SHP77 treated with DMSO at 0.1 percent for 48 hours (cell line): ENCODE data around the gene PFKP.

ENCODE experiments used
- DNase-seq: peaks from one replicate; lab custom pipeline; 2025; lab: John Stamatoyannopoulos, UW

The PFKP gene

GRCh38 chr10:3116508-3117100 is 49.3 kb downstream of the PFKP start:
- DNase-seq, result no peak

- no peak for DNase-seq
Observed at GRCh38 chr10:3117486-3117885, 50.1 kb downstream of the PFKP start.

- no peak for DNase-seq
Observed at GRCh38 chr10:3118641-3119091, 51.3 kb downstream of the PFKP start.

DNA sequence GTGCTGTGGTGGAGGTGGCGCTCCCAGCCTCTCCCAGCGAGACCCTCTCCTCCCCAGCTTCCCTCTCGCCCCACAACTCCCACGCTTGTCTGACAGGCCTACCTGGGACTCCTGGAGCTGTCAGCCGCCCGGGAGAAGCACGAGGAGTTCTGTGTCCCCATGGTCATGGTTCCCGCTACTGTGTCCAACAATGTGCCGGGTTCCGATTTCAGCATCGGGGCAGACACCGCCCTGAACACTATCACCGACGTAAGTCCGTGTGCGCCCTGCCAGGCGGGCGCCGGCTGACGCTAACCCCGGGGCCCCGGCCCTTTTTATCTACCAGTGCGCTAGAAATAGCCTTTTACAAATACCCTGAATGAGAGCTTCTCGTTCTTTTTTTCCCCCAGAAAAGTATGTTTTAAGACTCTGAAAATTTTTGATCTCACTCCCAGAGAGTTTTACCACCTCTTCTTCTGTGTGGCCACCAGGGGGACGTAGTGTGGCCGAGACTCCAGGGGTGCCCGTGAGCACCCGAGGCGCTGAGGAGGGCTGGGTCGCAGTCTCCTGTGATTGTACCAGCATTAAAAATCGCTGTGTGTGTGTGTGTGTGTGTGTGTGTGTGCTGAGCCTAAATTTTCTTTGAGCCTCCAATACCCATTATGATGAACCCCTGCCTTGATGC is 52.6 kb downstream of the PFKP start:
- no peak for DNase-seq

DNA sequence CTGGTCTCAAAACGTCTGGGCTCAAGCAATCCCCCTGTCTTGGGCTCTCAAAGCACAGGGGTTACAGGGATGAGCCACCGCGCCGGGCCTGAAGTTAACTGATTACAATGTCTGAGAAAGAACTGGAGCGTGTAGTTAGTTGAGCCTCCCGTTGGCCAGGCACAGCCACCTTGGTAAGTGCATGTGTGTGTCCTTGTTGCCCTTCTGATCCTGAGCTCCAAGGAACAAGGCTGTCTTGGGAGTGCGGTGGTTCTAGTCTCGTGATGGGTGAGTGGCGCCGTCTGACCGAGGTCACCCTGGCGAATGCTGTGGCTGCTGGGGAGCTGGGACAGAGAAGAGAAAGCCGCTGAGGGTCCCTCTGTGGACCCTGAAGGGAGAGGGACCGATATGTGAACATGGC is 54.7 kb downstream of the PFKP start:
- DNase-seq, result no peak

DNA sequence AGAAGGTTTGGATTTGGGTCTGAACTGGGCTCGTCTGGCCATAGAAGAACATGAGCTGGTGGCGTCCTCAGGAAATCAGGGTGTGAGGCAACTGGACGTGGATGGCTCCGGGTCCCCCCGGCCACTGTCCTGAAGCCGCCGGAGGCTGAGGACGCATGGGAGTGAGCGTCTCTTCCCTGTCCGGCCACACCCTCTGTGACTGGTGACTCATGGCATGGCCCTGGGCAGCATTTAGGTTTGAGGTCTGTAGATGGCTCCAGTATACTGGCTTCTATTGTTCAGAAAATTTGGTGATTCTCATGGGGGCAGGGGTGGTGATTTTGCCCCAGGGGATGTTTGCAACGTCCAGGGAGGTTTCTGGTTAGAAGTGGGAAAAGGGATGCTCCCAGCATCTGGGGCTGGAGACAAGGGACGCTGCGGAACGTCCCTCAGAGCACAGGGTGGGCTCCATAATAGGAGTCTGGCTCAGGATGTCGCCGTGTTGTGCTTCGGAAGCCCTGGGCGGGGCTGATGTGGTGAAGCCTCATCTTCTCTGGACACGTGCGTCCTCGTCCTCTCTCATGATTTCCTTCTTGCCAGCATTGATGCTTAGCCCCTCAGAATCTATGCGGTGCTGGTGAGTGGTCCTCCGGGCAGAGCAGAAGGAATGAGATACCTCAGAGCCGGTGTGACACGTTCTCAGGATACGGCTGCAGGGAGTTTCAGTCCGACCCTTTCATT is 55.3 kb downstream of the PFKP start:
- no peak for DNase-seq

- DNase-seq, result no peak
Observed at GRCh38 chr10:3123571-3124411, 56.4 kb downstream of the PFKP start.

GRCh38 chr10:3124412-3125175 is 57.2 kb downstream of the PFKP start:
- DNase-seq, result no peak

DNA sequence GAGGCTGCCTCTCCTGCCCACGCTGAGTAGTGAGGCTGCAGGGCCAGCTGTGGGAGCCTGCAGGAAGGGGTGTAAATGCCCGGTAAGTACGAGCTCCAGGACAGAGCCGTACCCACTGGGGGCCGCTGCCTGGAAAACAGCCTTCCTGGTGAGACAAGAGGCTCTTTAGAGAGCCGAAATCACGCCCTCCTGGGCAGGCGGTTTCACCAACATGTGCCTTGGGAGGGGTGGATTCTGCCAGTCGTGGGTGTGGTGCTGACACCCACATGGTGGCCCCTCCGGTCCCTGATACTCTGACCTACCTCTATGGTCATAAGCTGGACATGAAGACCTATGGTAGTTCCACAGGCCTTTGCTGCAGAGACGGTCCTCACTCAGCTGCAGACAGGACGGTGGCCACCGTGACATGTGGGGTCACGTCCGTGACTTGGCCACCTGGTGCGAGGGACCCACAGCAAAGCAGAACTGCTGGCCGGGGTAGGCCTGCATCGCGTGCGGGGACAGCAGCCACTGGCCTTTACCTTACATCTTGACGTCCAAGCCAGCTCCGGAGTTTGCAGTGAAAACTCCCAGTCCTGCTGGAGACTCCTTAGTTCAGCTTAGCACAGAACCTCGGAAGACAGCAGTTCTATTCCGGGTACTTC is 58.3 kb downstream of the PFKP start:
- no peak for DNase-seq

DNA sequence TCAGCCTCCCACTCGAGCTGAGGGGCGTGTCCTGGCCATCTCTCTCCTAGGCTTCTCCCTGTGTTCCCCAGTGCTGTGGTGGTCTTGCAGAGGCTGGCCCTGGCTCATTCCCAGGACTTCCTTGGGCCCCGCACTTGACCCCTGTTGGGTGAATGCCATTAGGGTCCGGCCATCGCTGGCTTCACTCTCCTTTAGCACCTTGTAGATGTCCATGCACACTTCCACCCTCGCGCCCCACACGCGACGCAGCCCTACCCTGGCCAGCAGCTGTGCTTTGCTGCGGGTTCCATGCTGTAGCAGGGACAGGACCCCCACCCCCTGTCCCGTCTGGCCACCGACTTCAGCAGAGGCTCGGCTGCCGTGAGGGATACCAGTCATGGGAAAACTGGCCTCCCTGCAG is 58.9 kb downstream of the PFKP start:
- DNase-seq, result no peak

DNA sequence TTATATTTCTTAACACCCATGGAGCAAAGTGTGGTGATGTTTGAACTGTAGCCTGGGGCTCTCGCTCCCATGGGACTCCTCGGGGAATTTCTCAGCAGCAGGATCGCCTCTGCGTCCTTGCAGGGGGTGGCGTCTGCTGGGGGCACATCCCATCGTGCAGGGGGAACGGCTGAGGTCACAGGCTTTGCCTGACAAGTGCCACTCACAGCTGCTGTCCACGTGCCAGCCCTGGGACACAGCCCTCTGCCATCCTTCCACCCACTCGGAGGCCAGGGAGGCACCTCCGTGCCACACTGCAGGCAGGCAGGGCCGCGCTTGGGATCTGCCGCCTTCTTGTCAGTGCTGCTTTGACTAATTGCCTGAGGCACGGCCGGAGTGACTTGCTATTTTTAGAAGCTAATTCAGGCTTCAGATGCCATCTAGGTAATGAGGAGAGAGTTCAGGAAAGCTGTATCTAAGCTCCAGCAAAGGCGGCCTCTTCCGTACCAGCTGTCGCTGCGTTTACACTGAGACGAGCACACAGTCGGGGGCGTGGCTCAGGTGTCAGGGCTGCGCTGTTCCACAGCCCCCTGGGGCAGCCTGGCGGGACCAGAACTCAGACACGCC is 59.5 kb downstream of the PFKP start:
- peak; percentile 79 for DNase-seq

DNA sequence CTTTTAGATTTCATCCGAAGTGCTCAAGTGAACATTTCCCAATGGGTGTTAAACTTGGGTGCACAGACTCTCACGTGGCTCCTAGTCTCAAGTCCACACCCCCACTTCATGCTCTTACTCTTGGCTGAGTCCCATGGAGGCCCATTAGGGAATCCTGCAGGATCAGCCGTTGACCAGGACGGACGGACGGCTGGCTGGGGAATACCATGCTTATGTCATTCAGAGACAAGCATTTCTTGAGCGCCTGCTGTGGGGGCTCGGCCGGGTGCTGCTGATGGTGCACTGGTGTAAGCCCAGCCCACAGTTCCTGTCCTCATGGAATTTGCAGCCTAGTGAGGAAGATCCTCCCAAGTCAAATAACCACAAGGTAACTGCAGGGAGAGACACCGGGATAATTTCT is 60.6 kb downstream of the PFKP start:
- DNase-seq, result no peak

- DNase-seq, result no peak
Observed at GRCh38 chr10:3128379-3129130, 61.2 kb downstream of the PFKP start.

GRCh38 chr10:3129581-3130340 is 62.4 kb downstream of the PFKP start:
- no peak for DNase-seq

GRCh38 chr10:3131098-3131497 is 63.8 kb downstream of the PFKP start:
- DNase-seq, result no peak

DNA sequence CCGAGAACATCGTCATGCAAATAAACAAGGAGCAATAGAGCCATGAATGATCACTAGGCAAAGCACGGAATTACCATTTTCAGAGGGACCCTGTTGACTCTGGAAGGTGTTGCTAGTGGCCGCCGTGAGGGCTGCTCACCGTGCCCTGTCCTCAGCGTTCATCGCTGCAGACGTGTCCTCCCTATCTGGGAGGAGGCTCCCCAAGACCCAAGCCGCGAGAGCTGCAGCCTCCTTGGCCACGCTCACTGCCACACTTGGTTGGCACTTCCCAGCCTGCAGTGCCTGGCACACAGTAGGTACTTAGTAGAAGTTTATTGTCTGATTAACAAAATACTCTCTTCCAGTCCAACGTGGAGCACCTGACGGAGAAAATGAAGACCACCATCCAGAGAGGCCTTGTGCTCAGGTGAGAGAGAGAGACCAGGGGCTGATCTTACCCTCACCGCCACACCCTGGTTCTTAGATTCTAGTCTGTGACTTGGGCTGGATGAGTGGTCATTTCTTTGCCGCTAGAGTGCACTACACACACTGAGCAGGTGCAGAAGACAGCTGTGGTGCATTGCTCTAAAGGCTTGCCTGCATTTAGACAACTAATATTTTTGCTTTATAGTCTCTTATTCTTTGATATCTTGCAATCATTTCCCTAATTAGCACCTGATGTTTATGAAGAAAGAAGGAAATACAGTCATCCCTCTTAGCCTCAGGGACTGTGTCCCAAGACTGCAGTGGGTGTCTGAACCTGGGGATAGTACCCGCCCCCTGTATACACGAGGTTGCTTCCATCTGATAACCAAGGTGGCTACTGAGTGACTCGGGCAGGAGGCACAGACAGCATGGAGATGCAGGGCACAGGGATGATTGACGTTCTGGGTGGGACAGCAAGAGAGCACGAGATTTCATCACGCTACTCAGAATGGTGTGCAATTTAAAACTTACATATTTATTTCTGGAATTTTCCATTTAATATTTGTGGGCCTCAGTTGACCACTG is 65.0 kb downstream of the PFKP start:
- no peak for DNase-seq

- DNase-seq, result no peak
Observed at GRCh38 chr10:3133948-3134347, 66.6 kb downstream of the PFKP start.

GRCh38 chr10:3135006-3135405 is 67.7 kb downstream of the PFKP start:
- no peak for DNase-seq
